ENCODE measurements around the gene DAGLB. TPM values are rescaled to one million over a fixed set of nuclear protein-coding genes. Genes with fewer than 3 reads are reported as not detected.

DAGLB gene
- total and polyA plus RNA-seq, 7 experiments from 2014 or later: 10.5 to 44.3 (median 37.7) TPM

GRCh38 chr7:6407434-6407833 is 40.3 kb downstream of the DAGLB start:
- Mint-ChIP-seq H3K4me3 (no peak overlapping the region), H3K9me3 (peaks cover 0 to 1% (median 0%) of the 10 kb centered on the region in 11 donors), H3K4me1 (peaks cover 0 to 4% (median 0%) of the 10 kb centered on the region in 7 donors), H3K36me3 (peaks cover 8 to 61% (median 34%) of the 10 kb centered on the region in 5 donors), H3K27ac (peak overlapping the region in 5 of 9 donors; percentile 10 to 75 (median 34)), H3K27me3 (no peaks in the 10 kb centered on the region)
- ATAC-seq (no peak), DNase-seq (no peak)
- peaks cover 13 to 89% (median 18%) of the 10 kb centered on the region in 3 experiments for H3K36me3 ChIP-seq (ENCODE audit: control insufficient read depth in 2 of 3, insufficient read depth in 3 of 3, low read length in 3 of 3)
- intact Hi-C loops (cut with micrococcal nuclease): no loop called here
- ChIA-PET POLR2A (interaction anchor here (0.6 to 1.1 kb wide), 3 partner anchors 30 to 51 kb away, joined by 3 read pairs; no protein-coding TSS in a partner anchor), CTCF (no interaction called here)
- H3K4me3 ChIP-seq (ENCODE audit: low read length): no peak overlapping the region
- no peaks in the 10 kb centered on the region for H3K27me3 ChIP-seq (ENCODE audit: control insufficient read depth in 2 of 2, insufficient read depth in 2 of 2, low read length in 2 of 2)
- no peak overlapping the region for H3K27ac ChIP-seq (ENCODE audit: low read depth, low read length)
- H3K4me1 ChIP-seq (ENCODE audit: control insufficient read depth in 2 of 2, insufficient read depth in 2 of 2, low read length in 2 of 2): no peaks in the 10 kb centered on the region
- H3K9me3 ChIP-seq (ENCODE audit: control insufficient read depth in 2 of 3, low read length in 3 of 3): no peaks in the 10 kb centered on the region

GRCh38 chr7:6406121-6406520 is 41.6 kb downstream of the DAGLB start:
- CTCF ChIA-PET: no interaction called here
- Mint-ChIP-seq H3K4me3 (no peak overlapping the region), H3K4me1 (peaks cover 0 to 4% (median 0%) of the 10 kb centered on the region in 7 donors), H3K27me3 (no peaks in the 10 kb centered on the region), H3K9me3 (peaks cover 0 to 1% (median 0%) of the 10 kb centered on the region in 11 donors), H3K27ac (peak overlapping the region in 6 of 9 donors; percentile 40 to 62 (median 46)), H3K36me3 (peaks cover 8 to 61% (median 25%) of the 10 kb centered on the region in 5 donors)
- H3K4me1 ChIP-seq (ENCODE audit: control insufficient read depth in 2 of 2, insufficient read depth in 2 of 2, low read length in 2 of 2): no peaks in the 10 kb centered on the region
- POLR2A ChIA-PET: interaction anchor here (1.1 kb wide), 1 partner anchor 31 kb away, joined by 3 read pairs; no protein-coding TSS in a partner anchor
- H3K9me3 ChIP-seq (ENCODE audit: control insufficient read depth in 2 of 3, low read length in 3 of 3): no peaks in the 10 kb centered on the region
- H3K27me3 ChIP-seq (ENCODE audit: control insufficient read depth in 2 of 2, insufficient read depth in 2 of 2, low read length in 2 of 2): no peaks in the 10 kb centered on the region
- no peak overlapping the region for H3K4me3 ChIP-seq (ENCODE audit: low read length)
- intact Hi-C loops (cut with micrococcal nuclease): no loop called here
- H3K27ac ChIP-seq (ENCODE audit: low read depth, low read length): no peak overlapping the region
- H3K36me3 ChIP-seq (ENCODE audit: control insufficient read depth in 2 of 3, insufficient read depth in 3 of 3, low read length in 3 of 3): peaks cover 17 to 88% (median 17%) of the 10 kb centered on the region in 3 experiments
- no peak for DNase-seq
- ATAC-seq: no peak

GRCh38 chr7:6403907-6404306 is 43.8 kb downstream of the DAGLB start:
- ATAC-seq: no peak
- Histone ChIP-seq H3K36me3 (ENCODE audit: control insufficient read depth in 2 of 3, insufficient read depth in 3 of 3, low read length in 3 of 3) (peaks cover 11 to 81% (median 17%) of the 10 kb centered on the region in 3 experiments), H3K27ac (ENCODE audit: low read depth, low read length) (no peak overlapping the region), H3K4me1 (ENCODE audit: control insufficient read depth in 2 of 2, insufficient read depth in 2 of 2, low read length in 2 of 2) (no peaks in the 10 kb centered on the region), H3K9me3 (ENCODE audit: control insufficient read depth in 2 of 3, low read length in 3 of 3) (no peaks in the 10 kb centered on the region), H3K4me3 (ENCODE audit: low read length) (no peak overlapping the region), H3K27me3 (ENCODE audit: control insufficient read depth in 2 of 2, insufficient read depth in 2 of 2, low read length in 2 of 2) (no peaks in the 10 kb centered on the region)
- intact Hi-C loops (cut with micrococcal nuclease): no loop called here
- peaks cover 8 to 52% (median 25%) of the 10 kb centered on the region in 5 donors for H3K36me3 Mint-ChIP-seq
- peaks cover 0 to 1% (median 0%) of the 10 kb centered on the region in 11 donors for H3K9me3 Mint-ChIP-seq
- ChIA-PET CTCF (no interaction called here), POLR2A (no interaction called here)
- peaks cover 0 to 12% (median 7%) of the 10 kb centered on the region in 7 donors for H3K4me1 Mint-ChIP-seq
- no peak overlapping the region for H3K4me3 Mint-ChIP-seq
- DNase-seq: no peak
- H3K27me3 Mint-ChIP-seq: no peaks in the 10 kb centered on the region
- H3K27ac Mint-ChIP-seq: peak overlapping the region in 6 of 9 donors; percentile 12 to 58 (median 36)

GRCh38 chr7:6402741-6403140 is 45.0 kb downstream of the DAGLB start:
- Mint-ChIP-seq H3K4me3 (no peak overlapping the region), H3K9me3 (peaks cover 0 to 1% (median 0%) of the 10 kb centered on the region in 11 donors), H3K36me3 (peaks cover 8 to 46% (median 20%) of the 10 kb centered on the region in 5 donors), H3K27ac (peak overlapping the region in 2 of 9 donors; percentile 53 to 55), H3K4me1 (peaks cover 0 to 23% (median 12%) of the 10 kb centered on the region in 7 donors), H3K27me3 (no peaks in the 10 kb centered on the region)
- H3K4me1 ChIP-seq (ENCODE audit: control insufficient read depth in 2 of 2, insufficient read depth in 2 of 2, low read length in 2 of 2): no peaks in the 10 kb centered on the region
- CTCF ChIA-PET: no interaction called here
- no peak overlapping the region for H3K4me3 ChIP-seq (ENCODE audit: low read length)
- intact Hi-C loops (cut with micrococcal nuclease): no loop called here
- no peak overlapping the region for H3K27ac ChIP-seq (ENCODE audit: low read depth, low read length)
- H3K27me3 ChIP-seq (ENCODE audit: control insufficient read depth in 2 of 2, insufficient read depth in 2 of 2, low read length in 2 of 2): no peaks in the 10 kb centered on the region
- no peak for ATAC-seq
- no peak for DNase-seq
- H3K9me3 ChIP-seq (ENCODE audit: control insufficient read depth in 2 of 3, low read length in 3 of 3): no peaks in the 10 kb centered on the region
- POLR2A ChIA-PET: no interaction called here
- peaks cover 11 to 83% (median 15%) of the 10 kb centered on the region in 3 experiments for H3K36me3 ChIP-seq (ENCODE audit: control insufficient read depth in 2 of 3, insufficient read depth in 3 of 3, low read length in 3 of 3)

GRCh38 chr7:6402041-6402440 is 45.7 kb downstream of the DAGLB start:
- ChIA-PET CTCF (no interaction called here), POLR2A (no interaction called here)
- Histone ChIP-seq H3K4me1 (ENCODE audit: control insufficient read depth in 2 of 2, insufficient read depth in 2 of 2, low read length in 2 of 2) (no peaks in the 10 kb centered on the region), H3K4me3 (ENCODE audit: low read length) (no peak overlapping the region), H3K36me3 (ENCODE audit: control insufficient read depth in 2 of 3, insufficient read depth in 3 of 3, low read length in 3 of 3) (peaks cover 11 to 77% (median 15%) of the 10 kb centered on the region in 3 experiments), H3K9me3 (ENCODE audit: control insufficient read depth in 2 of 3, low read length in 3 of 3) (no peaks in the 10 kb centered on the region), H3K27me3 (ENCODE audit: control insufficient read depth in 2 of 2, insufficient read depth in 2 of 2, low read length in 2 of 2) (no peaks in the 10 kb centered on the region), H3K27ac (ENCODE audit: low read depth, low read length) (no peak overlapping the region)
- Mint-ChIP-seq H3K36me3 (peaks cover 5 to 42% (median 15%) of the 10 kb centered on the region in 5 donors), H3K4me3 (no peak overlapping the region), H3K9me3 (peaks cover 0 to 1% (median 0%) of the 10 kb centered on the region in 11 donors), H3K27ac (no peak overlapping the region), H3K4me1 (peaks cover 0 to 27% (median 12%) of the 10 kb centered on the region in 7 donors), H3K27me3 (no peaks in the 10 kb centered on the region)
- ATAC-seq (no peak), DNase-seq (no peak)
- intact Hi-C loops (cut with micrococcal nuclease): no loop called here

GRCh38 chr7:6401536-6401935 is 46.2 kb downstream of the DAGLB start:
- H3K9me3 ChIP-seq (ENCODE audit: control insufficient read depth in 2 of 3, low read length in 3 of 3): no peaks in the 10 kb centered on the region
- DNase-seq: no peak
- peaks cover 5 to 42% (median 15%) of the 10 kb centered on the region in 5 donors for H3K36me3 Mint-ChIP-seq
- H3K27me3 ChIP-seq (ENCODE audit: control insufficient read depth in 2 of 2, insufficient read depth in 2 of 2, low read length in 2 of 2): no peaks in the 10 kb centered on the region
- H3K27ac ChIP-seq (ENCODE audit: low read depth, low read length): no peak overlapping the region
- H3K27me3 Mint-ChIP-seq: no peaks in the 10 kb centered on the region
- H3K4me3 ChIP-seq (ENCODE audit: low read length): no peak overlapping the region
- H3K9me3 Mint-ChIP-seq: peaks cover 0 to 1% (median 0%) of the 10 kb centered on the region in 11 donors
- H3K4me1 Mint-ChIP-seq: peaks cover 0 to 27% (median 12%) of the 10 kb centered on the region in 7 donors
- POLR2A ChIA-PET: no interaction called here
- intact Hi-C loops (cut with micrococcal nuclease): no loop called here
- peak overlapping the region in 5 of 9 donors; percentile 51 to 65 (median 59) for H3K27ac Mint-ChIP-seq
- CTCF ChIA-PET: no interaction called here
- H3K36me3 ChIP-seq (ENCODE audit: control insufficient read depth in 2 of 3, insufficient read depth in 3 of 3, low read length in 3 of 3): peaks cover 9 to 72% (median 15%) of the 10 kb centered on the region in 3 experiments
- H3K4me1 ChIP-seq (ENCODE audit: control insufficient read depth in 2 of 2, insufficient read depth in 2 of 2, low read length in 2 of 2): no peaks in the 10 kb centered on the region
- ATAC-seq: no peak
- no peak overlapping the region for H3K4me3 Mint-ChIP-seq
